Measurements from ENCODE around the gene RAVER2.

RAVER2 gene

GRCh38 chr1:64848803-64849202 lies 103.9 kb downstream of the RAVER2 start:
- DNase-seq: no peak

DNA sequence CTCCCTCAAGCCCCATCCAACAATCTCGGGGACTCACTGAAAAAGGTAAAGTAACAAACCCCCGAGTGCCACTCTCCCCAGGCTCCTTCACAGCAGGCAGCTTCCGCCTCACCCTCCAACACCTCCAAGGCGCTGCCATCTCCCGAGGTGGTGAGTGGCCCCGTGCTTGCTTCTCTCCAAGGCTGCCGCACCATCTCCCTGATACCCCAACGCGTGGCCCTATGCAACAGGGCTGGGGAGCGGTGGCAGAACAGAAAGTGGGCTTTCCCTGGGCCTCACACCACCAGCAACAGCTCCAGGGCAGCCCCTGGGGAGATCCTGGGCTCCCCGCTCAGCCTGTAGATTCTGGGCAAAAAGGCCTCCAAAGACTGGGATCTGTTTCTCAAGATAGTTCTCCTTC lies 105.1 kb downstream of the RAVER2 start:
- DNase-seq: no peak

GRCh38 chr1:64850846-64851245 lies 106.0 kb downstream of the RAVER2 start:
- DNase-seq: no peak

DNA sequence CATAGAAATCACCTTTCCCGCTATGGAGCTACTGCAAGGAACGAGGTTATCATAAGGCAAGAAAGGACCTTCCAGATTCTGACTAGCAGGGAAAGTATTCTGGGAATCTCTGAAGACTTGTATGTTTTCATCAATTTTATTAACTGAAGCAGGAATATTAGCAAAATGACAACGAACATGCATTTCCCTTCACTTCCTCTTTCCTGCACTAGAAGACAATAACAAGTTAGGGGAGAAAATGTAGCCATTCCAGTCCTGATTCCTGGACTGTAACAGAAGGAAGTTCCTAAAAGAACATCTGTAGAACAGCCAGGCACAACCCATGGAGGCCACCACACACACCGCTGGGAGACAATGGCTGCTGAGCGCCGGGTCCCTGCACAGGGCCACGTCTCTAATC lies 106.8 kb downstream of the RAVER2 start:
- DNase-seq: no peak

- no peak for DNase-seq
Observed at GRCh38 chr1:64854674-64855073, 109.8 kb downstream of the RAVER2 start.

DNA sequence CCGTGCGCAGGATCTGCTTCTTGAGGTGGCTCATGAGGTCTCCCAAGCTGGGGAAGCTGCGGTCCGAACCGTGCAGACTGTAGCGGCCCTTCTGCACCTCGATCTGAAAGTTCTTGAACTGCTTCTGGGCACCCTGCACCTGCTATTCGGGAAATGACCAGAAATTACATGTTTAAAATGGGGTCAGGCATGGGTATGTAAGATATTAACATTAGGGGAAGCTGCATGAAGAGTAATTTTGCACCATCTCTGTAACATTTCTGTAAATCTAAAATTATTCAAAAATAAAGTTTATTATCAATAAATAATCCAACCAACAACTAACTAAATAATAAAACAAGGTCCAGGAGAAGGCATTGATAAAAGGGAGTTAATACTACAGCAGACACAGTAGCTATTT lies 110.7 kb downstream of the RAVER2 start:
- DNase-seq: no peak

DNA sequence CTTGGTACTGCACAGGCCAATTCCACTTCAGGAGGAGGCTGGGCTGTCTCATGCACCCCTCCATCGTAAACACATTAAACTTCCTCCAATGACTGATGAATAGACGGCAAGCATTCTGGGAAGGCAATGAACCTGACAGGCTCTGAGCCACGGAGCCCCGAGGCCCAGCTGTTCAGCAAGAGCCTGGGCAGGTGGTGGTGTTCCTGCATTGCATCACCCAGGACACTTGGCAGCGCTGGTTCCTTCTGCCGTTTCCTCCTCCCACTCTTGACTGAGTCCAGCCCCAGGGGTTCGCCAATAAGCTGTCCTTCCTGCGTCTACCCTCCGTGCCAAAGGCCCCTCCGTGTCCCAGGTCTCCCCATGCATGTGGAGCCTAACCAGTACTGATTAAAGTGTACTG lies 111.7 kb downstream of the RAVER2 start:
- DNase-seq: no peak

DNA sequence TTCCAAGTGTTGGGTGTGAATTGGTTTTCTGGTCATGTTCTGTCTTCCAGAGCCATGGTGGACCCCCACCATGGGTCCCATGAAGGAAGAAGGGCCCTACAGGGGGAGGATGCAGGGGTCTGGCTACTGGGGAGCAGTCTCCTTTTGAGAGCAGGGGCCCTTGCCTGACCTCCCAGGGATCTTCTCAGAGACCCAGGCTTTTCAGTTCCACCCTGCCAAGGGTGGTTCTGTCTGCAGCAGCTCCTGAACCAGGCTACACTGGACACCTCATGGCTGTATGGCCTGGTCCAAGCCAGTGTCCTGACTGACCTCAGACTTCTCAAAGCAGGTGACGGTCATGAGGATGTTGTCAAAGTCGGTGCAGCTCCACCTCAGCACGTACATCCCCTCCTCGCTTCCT lies 112.5 kb downstream of the RAVER2 start:
- DNase-seq: no peak

DNA sequence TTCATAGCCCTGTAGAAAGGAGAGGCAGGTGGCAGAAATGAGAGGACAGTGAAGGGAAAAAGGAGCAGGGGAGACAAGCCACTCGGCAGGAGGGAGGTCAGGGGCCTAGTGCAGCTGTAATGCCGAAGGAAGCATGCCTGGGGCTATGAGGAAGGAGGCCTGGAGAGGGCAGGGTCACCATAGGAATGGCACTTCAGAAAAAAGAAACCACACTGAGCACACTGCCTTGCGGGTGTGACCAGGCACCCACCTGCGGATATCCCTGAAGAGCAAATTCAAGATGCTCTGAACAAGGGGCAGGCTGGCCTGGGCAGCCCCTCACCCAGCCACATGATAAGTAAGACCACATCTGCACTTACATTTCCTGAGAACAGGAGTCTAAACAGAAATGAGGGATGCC lies 116.7 kb downstream of the RAVER2 start:
- DNase-seq: no peak

- peak; percentile 84 for DNase-seq
Observed at GRCh38 chr1:64864018-64864940, 119.4 kb downstream of the RAVER2 start.

DNA sequence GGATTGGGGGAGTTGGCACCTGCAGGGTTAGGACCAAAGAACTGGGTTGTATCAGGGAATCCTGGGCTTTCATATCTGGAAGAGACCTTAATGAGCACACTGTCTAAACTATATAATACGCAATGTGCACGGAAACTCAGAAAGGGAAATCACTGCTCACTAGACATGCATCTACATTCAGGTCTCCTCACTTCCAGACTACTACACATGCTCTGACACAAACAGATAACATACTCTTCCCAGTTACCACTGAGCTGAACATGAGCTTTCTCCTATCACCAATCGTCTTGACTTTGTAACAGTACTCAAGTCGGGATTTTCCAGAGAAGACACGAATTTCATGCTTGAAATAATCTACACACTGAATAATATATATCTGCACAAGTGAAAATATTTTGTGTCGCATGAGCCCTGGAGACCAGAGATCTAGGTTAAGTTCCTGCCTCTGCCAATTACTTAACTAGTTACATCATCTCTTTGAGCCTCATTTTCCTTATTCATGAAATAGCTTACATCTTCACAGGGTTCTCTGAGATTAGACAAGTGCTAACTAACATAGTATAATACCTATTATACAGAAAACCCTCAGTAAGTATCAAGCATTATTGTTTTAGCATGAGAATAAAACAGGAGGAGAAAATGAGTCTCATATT lies 120.4 kb downstream of the RAVER2 start:
- DNase-seq: no peak

DNA sequence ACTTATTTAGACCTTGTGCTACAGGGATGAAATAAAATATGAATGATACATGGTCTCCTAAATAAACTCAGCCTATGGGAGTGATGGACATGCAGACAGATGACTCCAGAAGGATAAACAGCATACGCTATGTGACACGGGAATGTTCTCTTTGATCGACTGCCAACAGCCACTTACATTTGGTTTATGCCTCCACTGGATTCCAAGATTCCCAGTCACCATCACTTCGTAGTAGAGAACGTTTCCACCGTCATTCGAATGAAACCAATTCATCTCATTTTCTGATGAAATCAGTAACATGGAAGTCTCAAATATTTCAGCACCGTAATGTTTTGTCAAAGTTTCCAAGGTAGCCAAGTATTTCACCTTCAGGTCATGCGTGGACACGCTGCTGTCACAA lies 121.8 kb downstream of the RAVER2 start:
- DNase-seq: no peak

DNA sequence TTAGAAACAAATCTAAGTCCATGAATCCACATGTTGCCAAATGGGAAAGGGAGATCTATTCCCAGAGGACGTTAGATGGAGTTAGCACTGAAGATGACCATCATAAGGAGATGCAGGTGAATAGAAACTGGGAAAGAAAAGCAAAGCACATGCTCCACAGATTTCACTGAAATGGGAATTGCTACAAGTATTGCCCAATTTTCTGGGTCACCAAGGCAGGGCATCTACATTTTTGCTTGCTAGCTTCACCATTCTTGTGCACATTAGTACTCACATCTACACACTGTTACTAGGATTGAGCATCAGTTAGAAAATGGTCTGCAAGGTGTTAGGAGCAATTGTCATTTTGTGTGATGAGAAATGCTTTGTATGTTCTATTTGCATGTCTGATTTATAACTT lies 122.4 kb downstream of the RAVER2 start:
- DNase-seq: no peak

GRCh38 chr1:64871256-64871655 lies 126.4 kb downstream of the RAVER2 start:
- no peak for DNase-seq

DNA sequence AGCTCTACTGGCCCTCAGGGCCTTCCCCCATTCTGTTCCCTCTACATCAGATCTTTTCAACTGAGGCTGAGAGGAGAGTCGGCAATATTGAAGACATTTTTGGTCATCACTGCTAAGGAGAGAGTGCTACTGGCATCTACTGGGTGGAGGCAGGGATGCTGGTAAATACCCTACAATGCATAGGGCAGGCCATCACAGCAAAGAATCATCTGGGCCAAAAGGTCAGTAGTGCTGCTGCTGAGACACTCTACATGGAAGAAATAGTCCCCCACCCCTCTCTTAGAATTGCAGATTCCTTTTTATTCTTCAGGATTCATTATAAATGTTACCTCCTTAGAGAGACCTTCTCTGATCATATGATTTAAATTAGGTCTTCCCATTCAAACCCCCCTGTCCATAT lies 127.2 kb downstream of the RAVER2 start:
- no peak for DNase-seq

- DNase-seq: no peak
Observed at GRCh38 chr1:64873576-64873975, 128.7 kb downstream of the RAVER2 start.

- DNase-seq: no peak
Observed at GRCh38 chr1:64874666-64875065, 129.8 kb downstream of the RAVER2 start.

GRCh38 chr1:64875101-64875500 lies 130.2 kb downstream of the RAVER2 start:
- DNase-seq: no peak

GRCh38 chr1:64875606-64876005 lies 130.7 kb downstream of the RAVER2 start:
- no peak for DNase-seq

DNA sequence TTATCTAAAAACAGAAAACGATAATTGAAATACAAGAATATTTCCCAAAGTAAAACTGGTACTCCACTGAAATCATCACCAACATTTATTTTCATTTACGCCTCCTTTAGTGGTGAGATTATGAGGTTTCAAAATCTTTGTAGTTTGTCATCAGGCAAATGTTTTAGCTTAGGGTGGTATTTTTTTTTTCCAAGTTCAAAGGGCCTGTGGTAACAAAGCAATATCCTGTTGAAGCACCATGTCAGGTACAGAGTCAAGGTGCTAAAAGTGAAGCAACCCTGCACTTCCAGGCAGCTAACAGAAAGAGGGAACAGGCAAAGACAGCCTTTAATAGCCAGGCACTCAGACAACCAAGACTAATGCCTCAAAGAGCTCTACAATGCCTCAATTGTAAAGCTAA lies 132.3 kb downstream of the RAVER2 start:
- peak; percentile 77 for DNase-seq

GRCh38 chr1:64877598-64877997 lies 132.7 kb downstream of the RAVER2 start:
- no peak for DNase-seq

DNA sequence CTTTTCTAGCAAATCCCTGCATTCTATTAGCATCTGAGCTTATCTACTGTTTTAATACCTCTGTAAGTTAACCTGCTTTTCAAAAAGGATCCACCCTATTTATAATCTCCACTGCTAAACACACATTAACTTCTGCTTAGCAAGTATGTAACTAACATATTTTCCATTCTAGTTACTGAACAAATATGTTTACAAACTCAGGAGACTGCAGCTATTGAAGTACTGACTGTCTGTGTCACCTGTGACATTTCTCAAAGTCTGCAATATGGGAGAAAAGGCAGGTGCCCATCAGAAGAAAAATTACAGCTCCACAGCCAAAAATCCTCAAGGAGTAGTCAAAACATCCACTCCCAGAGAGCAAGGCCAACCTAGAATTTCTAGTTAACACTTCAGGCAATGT lies 133.2 kb downstream of the RAVER2 start:
- DNase-seq: no peak

DNA sequence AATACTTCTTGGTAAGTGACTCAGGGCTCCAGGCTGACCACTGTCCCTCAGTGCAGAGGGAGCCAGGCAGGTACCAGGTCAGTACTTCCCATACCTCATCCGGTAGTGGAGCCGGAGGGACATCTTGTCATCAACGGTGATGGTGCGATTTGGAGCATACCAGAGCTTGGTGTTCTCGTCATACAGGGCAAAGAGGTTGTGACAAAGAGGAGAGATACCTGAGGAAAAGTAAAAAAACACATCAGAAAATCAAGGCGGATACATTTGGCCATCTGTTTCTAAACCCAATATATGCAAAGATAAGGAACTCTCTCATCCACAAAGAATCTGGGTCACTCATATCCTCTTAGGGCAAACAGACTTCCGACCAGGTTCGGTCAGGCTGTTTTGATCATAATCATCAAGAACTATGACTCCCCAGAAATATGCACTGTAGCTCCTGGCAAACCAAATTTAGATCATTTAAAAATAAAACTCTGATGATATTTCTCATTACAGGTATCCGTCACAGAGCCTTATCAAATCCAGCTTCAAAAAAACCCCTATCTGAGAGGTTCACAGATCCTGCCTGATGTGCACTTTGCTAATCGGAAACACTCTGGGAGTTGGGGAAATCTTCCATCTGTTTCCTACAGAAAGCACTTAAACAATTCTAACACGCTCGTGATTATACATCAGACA lies 134.2 kb downstream of the RAVER2 start:
- DNase-seq: no peak

DNA sequence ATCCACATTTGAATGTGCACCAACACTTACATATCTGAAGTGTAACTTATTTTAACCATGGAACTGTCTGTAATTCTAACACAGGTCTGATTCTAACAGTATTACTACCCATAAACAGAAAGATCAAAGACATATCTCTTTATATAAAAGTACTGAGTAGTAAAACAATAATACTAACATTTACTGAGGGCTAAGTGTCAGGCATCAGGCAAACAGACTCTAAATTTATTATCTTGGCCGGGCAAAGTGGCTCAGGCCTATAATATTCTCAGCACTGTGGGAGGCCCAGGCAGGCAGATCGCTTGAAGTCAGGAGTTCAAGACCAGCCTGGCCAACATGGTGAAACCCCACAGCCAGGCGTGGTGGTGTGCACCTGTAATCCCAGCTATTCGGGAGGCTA lies 135.6 kb downstream of the RAVER2 start:
- no peak for DNase-seq

All from CD4-positive, alpha-beta T cell treated with Interleukin-17A for 1 hour (primary cell).